HG02623 (cell line): ENCODE measurements around the gene MICA.
"Not testable (repeated sequence)": the region's sequence is repeated elsewhere in the genome, so short reads cannot be mapped to it uniquely, and the experiment has no call there.

Experiments used
- ATAC-seq: cut with Tn5 transposase; IDR thresholded peaks from one replicate; pipeline ENCODE4 v1.9.1; 2021; ENCODE audit warnings: moderate library complexity; ENCODE audit not compliant: unreplicated experiment

Gene MICA

GRCh38 chr6:31453259-31453658, 49.9 kb downstream of the MICA start:
- no peak for ATAC-seq

GRCh38 chr6:31459864-31460263, 56.5 kb downstream of the MICA start:
- not testable (repeated sequence) for ATAC-seq

- ATAC-seq: no peak
These were observed 57.1 kb downstream of the MICA start for GRCh38 chr6:31460361-31461025.

GRCh38 chr6:31462026-31462963, 58.9 kb downstream of the MICA start:
- no peak for ATAC-seq

- ATAC-seq: peak; percentile 90
These were observed 59.8 kb downstream of the MICA start for GRCh38 chr6:31462964-31463870.

- ATAC-seq: no peak
These were observed 61.1 kb downstream of the MICA start for GRCh38 chr6:31464252-31465184.
